MV-4-11 (cell line): ENCODE results near the gene SOX6.
"Not testable (repeated sequence)": the region's sequence is repeated elsewhere in the genome, so short reads cannot be mapped to it uniquely, and the experiment has no call there.

Source experiments
- DNase-seq: peaks from one replicate; lab custom pipeline; 2025; lab: John Stamatoyannopoulos, UW

SOX6 gene

DNA sequence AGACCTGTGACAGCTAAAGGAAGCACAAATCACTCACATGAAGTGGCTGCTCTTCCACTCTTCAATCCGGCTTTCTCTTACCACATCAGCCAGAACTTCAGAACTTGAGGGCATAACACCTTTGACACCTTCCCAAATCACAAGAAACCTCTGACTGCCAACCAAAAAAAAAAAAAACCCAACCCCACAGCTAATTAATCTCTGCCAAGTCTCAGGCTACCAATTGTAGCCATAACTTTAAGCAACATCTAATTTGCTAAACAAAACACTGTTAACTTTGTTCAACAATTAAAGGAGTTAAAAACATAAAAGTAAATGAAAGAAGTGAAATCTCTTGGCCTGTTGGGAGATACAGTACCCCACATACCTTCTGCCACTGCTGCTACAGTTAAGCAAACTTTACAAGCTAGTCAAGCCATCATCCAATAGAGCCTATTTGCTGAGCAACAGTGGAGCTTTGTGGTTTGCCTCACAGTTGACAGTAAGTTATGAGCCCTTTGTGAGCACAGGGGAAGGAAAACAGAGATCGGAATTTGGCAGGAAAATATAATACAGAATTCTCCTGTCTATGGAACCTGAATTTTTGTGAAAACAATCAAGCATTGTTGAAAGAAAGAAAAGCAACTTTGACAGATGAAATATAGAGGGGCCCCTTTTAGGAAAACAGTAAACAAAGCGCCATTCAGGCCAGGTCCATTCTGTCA is at the start of gene SOX6:
Gene SOX6 (minus strand): TSS at position 490 of the 704 bp plus-strand sequence. CDS start 15,298 bp downstream, outside the sequence.
- DNase-seq, result no peak

DNA sequence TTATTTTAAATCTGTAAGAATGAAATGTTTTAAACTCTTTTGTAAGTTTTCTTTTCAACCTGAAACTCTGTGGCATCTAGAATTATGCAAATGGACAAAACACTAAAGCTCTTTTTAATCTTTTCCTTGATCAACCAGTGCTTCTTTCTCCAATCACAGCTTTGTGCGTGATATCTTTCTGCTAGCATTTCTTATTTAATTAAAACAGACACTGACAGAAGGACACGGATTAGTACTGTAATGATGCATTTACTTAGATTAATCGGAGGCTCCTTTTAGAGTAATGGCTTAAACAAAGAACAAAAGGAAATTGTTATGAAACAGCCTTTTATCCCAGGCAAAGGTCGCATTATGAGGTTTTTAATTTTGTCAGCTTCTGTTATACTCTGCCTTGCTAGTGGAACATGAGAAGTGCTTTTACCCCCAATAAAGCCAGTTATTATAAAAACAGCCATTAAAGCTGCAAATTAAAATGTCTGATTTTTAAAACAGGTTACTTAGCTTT is 48.5 kb upstream of the SOX6 start:
- no peak for DNase-seq

DNA sequence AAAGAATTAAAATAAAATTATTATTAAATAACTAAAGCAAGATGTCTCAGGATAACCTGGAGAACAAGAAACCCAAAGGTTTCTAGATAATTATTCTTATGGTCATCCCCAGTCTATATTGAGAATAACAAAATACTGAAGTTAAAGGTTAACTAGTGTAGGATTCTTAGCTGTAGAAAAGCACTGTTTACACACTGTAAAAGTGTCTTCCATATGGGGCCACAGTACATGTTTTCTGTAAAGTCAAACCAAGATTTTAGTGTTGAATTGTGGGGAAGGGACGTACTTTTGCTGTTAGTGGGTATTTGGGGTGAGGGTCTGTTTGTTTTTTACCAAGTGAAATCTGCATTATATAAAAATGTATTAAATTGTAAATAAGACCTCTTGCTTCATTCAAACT is 47.5 kb upstream of the SOX6 start:
- DNase-seq, result no peak

DNA sequence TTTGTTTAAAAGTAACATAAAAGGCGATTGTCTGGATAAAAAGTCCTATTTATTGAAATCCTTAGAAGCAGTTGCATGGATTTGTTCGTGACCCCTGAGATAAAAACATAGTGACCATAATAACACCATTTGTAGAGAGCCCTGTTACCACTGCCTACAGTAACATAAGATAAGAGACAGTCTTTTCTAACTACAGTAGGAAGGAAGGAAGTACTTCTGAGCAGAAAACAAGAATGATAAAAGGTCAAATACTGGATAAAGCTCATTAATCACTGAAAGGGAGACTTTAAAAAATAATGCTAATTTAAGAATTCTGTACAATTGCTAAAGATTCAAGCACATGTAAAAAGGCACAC is 47.1 kb upstream of the SOX6 start:
- DNase-seq, result no peak

DNA sequence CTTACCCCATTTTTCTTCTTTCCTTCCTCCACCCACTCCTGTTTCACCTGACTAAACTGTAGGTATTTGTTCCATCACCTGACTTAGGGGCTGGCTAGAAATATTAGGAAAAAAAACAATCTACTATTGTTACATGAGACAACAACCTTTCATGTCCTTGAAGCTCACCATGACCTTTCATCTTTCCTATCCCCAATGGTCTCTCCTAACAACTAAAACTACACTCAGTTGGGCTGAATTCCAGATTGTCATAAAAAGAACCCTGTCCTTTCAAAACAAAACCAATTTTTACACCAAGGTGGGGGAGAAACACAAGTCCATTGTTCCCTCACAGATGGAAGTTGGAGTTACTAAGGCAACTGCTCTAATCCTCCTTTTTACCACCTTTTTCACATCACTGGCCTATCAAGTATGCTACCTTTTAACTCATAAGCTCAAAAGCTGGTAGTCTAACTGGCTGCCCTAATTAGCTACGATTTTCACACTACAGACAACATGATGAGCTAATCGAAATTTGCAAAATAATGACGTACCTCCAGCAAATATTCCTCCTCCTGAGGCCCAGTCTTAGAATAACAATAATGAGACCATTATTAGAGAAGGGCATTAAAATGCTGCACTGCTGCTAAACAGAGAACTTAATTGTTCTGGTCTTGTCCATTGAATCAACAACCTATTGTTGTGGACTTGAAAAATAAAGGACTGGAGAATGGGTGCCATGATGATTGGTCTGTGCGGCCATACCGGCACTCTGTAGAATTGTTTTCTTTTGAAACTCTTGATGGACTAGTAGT is 46.5 kb upstream of the SOX6 start:
- DNase-seq, result no peak

DNA sequence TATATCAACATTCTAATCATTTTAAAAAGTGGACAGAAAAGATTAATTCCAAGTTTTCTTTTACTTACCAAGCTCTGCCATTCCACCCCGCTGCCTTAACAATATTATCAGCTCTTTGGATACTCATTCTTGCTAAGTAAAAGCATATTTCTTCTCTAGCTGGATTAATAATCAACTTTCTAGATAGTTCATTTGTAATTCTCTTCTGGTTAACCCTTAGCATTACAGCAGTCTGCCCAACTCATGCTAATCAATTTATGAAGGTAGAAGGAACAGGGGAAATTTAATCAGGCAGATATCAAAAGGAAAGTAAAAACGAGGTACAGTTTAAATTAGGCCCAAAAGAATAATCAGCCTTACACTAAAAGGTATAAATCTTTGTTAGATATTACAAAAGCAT is 41.0 kb upstream of the SOX6 start:
- DNase-seq, result no peak

DNA sequence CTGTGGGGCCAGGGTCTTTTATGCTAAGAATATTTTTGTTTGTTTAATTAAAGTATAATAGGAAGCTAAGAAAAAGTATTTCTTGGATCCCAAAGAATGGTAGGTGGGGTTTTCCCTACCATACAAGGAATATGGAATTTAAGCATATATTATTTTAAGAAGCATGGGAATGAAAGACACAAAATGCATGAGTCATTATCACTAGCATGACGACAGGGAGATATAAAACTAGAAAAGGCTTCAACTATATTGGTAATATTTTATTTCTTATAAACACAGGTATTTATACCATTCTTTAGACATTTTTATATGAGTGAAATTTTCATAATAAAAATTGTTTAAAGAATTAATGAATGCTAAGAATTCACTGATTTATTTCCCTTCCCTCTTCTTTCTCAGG is 39.3 kb upstream of the SOX6 start:
- no peak for DNase-seq

DNA sequence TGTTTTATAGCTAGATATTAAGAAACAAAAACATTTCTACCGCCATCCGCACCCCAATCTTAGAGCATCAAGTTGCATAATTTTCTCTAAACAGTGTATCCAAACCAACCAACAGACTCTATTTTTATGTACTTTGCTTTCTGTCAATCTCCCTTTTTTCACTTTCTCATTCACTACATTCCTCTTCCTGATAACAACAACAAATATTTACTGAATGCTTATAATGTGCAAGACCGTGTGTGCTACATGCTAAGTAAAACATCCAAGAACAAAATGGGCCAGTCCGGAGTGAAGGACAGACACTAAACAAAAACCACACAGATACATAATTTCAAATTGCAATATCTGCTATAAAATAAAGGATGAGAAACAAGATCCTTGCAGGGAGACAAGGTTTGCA is 38.6 kb upstream of the SOX6 start:
- no peak for DNase-seq

DNA sequence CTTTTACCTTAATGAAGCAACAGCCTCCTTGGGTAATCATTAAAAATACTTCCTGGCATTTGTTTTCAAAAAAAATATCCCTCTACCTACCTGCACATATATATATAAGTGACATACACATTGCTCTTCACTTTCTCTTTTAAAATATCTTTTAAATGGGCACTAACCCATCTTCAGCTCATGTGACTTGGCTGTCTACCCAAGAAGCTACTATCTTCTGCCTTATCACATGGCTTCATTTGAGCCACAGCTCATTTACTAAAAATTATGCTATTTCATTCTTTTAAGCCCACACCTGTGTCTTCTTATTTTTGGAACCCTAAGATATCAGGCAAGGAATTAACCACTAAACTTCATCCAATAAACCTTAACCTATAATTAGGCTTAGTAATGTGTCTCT is 37.0 kb upstream of the SOX6 start:
- no peak for DNase-seq

DNA sequence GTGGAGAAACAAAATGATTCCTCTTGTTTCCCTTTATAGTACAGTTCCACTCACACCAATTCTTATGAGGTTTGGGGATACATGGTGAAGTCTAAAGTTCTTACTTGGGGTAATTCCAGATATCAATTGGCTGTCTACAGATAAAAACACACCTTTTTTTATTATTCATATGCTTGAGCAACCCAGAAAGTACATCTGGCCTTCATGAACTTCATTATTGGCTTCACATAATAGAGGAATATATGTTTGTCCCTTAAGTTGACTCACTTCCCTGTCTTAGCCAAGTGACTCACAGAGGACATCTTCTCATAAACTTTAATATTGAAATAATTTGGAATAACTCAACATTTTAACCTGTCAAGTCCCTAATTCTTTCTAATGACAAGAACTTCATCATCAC is 36.3 kb upstream of the SOX6 start:
- no peak for DNase-seq

DNA sequence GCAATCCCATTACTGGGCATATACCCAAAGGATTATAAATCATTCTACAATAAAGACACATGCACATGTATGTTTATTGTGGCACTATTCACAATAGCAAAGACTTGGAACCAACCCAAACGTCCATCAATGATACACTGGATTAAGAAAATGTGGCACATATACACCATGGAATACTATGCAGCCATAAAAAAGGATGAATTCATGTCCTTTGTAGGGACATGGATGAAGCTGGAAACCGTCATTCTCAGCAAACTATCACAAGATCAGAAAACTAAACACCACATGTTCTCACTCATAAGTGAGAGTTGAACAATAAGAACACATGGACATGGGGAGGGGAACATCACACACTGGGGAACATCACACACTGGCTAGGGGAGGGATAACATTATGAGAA is 34.5 kb upstream of the SOX6 start:
- DNase-seq, result not testable (repeated sequence)

DNA sequence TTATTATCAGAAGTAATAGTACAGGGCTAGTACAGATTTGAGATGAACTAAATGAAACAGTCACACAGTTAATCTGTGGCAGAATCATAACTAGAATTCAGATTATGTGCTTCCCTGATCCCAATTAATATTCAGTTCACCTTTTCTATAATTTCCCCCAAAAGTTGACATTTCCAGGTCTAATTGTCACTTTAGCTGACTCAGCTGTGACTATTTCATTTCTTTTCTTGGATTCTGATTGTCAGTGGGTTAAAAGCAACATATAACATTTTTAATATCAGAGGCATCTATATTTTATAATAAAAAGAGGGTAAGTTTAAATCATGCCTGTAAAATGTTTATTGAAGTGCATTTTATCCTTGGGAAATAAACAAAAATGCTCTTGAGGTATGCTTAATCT is 28.8 kb upstream of the SOX6 start:
- no peak for DNase-seq

DNA sequence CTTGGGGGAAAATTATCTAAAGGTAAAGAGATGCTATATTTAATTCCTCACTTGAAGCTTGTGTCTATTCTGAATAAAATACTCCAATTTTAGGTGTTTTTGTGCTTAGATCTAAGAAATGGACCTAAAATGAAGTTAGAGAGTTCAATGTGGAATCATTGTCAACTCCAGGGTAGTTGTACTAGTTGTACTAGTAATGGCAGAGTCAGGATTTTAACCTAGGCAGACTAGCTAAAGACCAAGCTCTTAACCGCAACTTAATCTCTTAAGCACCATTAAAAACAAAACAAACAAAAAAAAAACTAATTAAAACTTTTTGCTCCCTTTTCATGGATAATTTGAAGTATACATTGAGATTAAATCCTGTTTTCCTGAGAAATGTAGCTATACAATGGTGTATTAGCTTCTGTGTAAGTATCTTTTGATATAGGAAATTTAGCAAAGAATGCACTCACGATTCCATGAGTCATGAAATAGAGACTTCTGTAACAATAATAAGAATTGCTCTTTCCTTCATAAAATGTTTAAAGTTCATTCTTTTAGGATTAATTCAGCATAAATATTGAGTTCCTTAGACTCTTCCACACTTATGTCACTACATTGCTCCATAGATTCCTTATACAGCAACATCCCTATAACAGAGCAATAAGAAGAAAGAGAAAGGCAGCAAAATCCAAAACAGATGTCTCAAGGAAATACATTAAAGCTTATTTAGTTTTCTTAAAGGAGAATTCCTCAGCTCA is 26.5 kb upstream of the SOX6 start:
- DNase-seq, result no peak

DNA sequence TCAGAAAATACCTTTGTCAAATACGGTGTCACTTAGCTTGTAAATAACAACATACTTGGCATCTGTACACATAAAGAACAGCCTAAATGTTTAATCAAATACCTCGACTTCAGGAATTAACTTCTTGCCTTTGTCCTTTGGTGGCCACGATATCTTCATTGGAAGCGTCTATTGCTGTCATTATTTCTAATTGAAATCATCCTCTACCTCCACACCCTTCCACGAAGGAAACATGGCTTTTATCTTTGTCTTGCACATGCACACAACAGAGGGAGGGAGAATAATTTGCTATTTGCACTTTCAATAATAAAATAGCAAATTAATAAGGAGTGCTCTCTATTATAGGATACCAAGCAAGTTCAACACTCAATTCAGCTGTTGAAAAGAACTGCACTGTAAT is 25.8 kb upstream of the SOX6 start:
- no peak for DNase-seq

DNA sequence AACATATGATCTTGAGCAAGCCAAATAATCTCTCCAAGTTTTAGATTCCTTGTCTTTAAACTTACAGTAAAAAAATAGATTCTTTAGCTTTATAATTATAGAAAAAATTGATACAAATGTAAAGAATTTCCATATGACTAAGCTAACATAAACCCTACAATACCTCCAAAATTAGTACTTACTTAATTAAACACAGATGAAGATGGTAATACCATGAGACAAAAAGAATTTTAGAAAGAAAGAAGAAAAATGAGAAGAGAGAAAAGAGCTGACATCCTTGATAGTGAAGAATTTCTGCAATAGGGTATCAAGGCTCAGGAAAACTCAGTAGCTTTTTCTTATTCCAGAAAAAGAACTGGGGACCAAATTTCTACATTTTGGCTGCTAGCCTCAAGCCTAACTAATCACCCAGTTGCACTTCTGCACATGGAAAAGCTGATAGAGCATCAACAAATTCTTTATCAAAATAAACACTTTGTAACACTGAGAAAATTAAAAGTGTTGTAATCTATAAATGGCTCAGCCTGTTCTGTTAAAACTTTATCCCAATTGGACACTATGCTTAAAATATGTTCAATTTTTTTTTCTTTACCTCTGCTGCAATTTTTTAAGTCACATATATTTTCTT is 24.7 kb upstream of the SOX6 start:
- no peak for DNase-seq

DNA sequence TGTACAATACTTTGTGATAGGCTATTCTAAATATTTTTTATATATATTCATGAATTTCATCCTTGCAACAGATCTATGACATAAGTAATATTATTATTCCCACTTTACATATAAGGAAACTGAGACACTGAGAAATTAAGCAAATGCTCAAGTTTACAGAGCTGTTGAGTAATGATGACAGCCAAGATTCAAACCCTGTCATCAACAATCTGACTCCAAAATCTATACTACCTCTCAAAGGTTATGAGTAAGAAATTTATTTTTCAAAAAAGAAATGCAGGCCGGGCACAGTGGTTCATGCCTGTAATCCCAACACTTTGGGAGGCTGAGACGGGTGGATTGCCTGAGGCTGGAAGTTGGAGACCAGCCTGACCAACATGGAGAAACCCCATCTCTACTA is 22.6 kb upstream of the SOX6 start:
- DNase-seq, result no peak

DNA sequence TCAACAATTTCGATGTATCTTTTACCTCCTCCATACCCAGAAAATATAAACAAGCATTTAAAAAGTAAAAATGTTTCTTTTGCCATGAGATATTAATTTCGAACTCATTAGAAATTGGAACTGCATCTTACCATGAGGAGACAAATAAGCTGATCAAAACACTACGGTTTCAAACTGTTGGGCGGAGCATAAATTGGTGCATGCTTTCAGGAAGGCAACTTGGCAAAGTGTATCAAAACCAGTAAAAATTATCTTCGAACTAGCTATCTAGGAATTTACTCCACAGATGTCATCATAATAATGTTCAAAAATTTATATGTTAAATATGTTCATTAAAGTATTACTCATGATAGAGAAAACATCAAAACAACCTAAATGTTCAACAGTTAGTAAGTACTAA is 21.4 kb upstream of the SOX6 start:
- no peak for DNase-seq

DNA sequence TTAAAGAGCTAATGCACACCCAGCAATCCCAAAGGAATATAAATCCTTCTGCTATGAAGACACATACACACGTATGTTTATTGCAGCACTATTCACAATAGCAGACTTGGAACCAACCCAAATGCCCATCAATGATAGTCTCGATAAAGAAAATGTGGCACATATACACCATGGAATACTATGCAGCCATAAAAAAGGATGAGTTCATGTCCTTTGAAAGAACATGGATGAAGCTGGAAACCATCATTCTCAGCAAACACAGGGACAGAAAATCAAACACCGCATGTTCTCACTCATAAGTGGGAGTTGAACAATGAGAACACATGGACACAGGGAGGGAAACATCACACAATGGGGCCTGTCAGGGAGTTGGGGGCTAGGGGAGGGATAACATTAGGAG is 19.3 kb upstream of the SOX6 start:
- DNase-seq, result not testable (repeated sequence)

DNA sequence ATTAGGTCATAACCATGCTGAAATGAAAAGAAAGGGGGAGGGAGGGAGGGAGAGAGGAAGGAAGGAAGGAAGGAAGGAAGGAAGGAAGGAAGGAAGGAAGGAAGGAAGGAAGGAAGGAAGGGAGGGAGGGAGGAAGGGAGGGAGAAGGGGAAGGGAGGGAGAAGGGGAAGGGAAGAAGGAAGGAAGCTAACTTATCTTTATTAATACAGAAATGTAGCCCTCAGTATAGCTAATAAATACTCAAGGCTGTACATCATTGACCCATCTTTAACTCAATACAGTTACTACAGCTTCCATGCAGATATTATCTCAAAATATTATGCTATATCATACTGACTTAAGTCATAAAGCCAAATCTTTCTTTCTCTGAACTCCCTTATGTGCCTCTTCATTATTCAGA is 17.4 kb upstream of the SOX6 start:
- DNase-seq, result no peak

DNA sequence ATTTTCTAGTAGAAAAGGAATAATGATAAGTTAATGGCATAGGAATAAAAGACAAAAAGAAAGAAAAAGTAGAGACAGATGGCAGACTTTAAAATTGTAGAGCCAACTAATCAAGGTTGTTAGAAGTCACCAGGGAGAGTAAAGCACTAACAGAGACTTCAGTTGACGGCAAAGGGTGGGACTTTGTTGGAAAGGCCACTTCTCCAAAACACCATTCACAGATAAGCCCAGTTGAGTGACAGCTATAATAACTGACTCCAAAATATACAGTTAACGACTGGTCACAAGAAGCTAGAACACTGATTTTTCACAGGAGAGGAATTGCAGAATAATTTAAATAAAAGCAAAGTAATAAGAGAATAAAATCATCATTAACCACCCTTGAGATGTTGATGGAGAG is 16.0 kb upstream of the SOX6 start:
- DNase-seq, result no peak

DNA sequence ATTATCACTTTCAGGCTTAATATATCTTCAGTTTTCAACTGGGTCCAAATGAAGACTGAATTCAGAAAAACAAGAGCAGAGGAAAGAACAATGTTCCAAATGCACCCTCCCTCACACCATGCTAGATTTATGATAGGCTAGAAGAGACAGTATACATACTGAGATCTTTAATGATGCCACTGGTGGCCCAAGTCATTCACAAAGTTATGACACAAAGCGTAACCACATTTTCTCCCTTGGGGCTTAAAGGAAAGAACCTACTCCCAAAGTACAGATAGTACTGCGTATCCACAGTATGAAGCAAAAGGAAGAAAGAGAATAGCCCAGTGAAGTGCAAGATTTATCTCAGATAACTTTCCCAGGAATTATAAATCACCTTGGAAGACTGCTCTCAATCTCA is 10.9 kb upstream of the SOX6 start:
- no peak for DNase-seq

DNA sequence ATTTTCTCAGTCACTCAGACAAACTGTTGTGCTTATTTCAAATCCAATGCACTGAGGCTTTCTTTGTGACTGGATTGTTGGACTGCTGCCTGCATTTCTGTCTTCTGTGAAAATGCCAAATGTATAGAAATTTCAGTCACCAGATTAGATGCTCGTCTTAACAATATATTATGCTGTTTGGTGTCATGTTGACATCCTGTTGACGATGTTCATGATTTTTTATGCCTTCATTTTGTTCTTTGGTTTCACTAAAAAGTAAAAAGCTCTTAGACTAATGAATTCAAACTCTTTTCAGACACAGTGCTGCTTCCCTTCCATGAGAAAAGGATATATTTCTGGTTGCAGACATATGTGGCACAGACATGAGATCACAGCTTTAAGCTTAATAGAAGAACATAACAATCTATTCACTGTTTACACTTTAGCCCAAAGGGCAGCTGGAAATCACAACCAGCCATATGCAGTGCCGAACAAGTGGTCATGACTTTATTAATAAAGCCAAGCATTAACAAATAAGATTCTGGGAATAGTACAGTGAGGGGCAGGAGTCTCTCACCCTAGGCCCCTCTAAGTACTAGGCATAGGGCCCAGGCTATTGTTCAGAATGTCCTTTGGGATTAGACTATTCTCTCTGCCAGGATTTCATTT is 9.4 kb upstream of the SOX6 start:
- DNase-seq, result no peak
